ENCODE measurements around the gene SPRED3. TPM values are rescaled to one million over a fixed set of nuclear protein-coding genes. Genes with fewer than 3 reads are reported as not detected.

Gene SPRED3
- total RNA-seq, 1 experiment from 2014 or later = 5.6 TPM

- intact Hi-C loops (cut with micrococcal nuclease) = no loop called here
- DNase-seq (ENCODE audit: unreplicated experiment) = no peak
- peaks cover 32% of the 10 kb centered on the region for H3K36me3 Mint-ChIP-seq (ENCODE audit: insufficient read depth, unreplicated experiment)
- TF ChIP-seq CTCF (IDR thresholded peaks at IDR 0.05; ENCODE audit: unreplicated experiment) = no peak
- ChIA-PET POLR2A (interaction anchor here (1.4 to 4.0 kb wide), 3 partner anchors 9 to 82 kb away, joined by 3 to 46 read pairs (median 4); partner anchors contain the start of genes C19orf33 and PSMD8), CTCF (no interaction called here)
- H3K9me3 Mint-ChIP-seq (ENCODE audit: unreplicated experiment) = no peaks in the 10 kb centered on the region
- no TSS peak for BruUV-seq (replicated peaks)
- peaks cover 16% of the 10 kb centered on the region for H3K4me1 Mint-ChIP-seq (ENCODE audit: insufficient read depth, unreplicated experiment)
- H3K4me3 Mint-ChIP-seq (ENCODE audit: unreplicated experiment) = no peak overlapping the region
- no peaks in the 10 kb centered on the region for H3K27me3 Mint-ChIP-seq (ENCODE audit: insufficient read depth, unreplicated experiment)
- no peak overlapping the region for H3K27ac Mint-ChIP-seq (ENCODE audit: low read depth, unreplicated experiment)
These were observed 2.1 kb upstream of the SPRED3 start for GRCh38 chr19:38386300-38386970.

GRCh38 chr19:38386971-38387549, 1.4 kb upstream of the SPRED3 start:
- Mint-ChIP-seq H3K36me3 (ENCODE audit: insufficient read depth, unreplicated experiment) (peaks cover 26% of the 10 kb centered on the region), H3K4me3 (ENCODE audit: unreplicated experiment) (peak overlapping the region; percentile 86), H3K4me1 (ENCODE audit: insufficient read depth, unreplicated experiment) (peaks cover 16% of the 10 kb centered on the region), H3K9me3 (ENCODE audit: unreplicated experiment) (no peaks in the 10 kb centered on the region), H3K27ac (ENCODE audit: low read depth, unreplicated experiment) (no peak overlapping the region), H3K27me3 (ENCODE audit: insufficient read depth, unreplicated experiment) (no peaks in the 10 kb centered on the region)
- intact Hi-C loops (cut with micrococcal nuclease) = loop anchor here (1.0 kb wide), 1 partner anchor 12 kb away; no protein-coding TSS in a partner anchor
- no peak for DNase-seq (ENCODE audit: unreplicated experiment)
- ChIA-PET CTCF (interaction anchor here (1.6 kb wide), 1 partner anchor 153 kb away, joined by 5 read pairs; no protein-coding TSS in a partner anchor), POLR2A (interaction anchor here (1.2 to 4.0 kb wide), 6 partner anchors 9 to 1004 kb away, joined by 3 to 46 read pairs (median 4); partner anchors contain the start of genes C19orf33, FAM98C, MED29 and MRPS12)
- BruUV-seq (replicated peaks) = no TSS peak
- no peak for TF ChIP-seq CTCF (IDR thresholded peaks at IDR 0.05; ENCODE audit: unreplicated experiment)

- ChIA-PET CTCF (interaction anchor here (0.6 to 1.6 kb wide), 5 partner anchors 89 to 471 kb away, joined by 3 to 5 read pairs (median 4); no protein-coding TSS in a partner anchor), POLR2A (interaction anchor here (0.6 to 4.0 kb wide), 8 partner anchors 10 to 1004 kb away, joined by 3 to 46 read pairs (median 4); partner anchors contain the start of genes C19orf33, FAM98C, MED29 and MRPS12)
- intact Hi-C loops (cut with micrococcal nuclease) = loop anchor here (1.0 to 2.0 kb wide), 2 partner anchors 12 to 51 kb away; no protein-coding TSS in a partner anchor
- Mint-ChIP-seq H3K27me3 (ENCODE audit: insufficient read depth, unreplicated experiment) (no peaks in the 10 kb centered on the region), H3K27ac (ENCODE audit: low read depth, unreplicated experiment) (no peak within 1 kb of the TSS), H3K9me3 (ENCODE audit: unreplicated experiment) (no peaks in the 10 kb centered on the region), H3K4me3 (ENCODE audit: unreplicated experiment) (peak within 1 kb of the TSS; percentile 86), H3K36me3 (ENCODE audit: insufficient read depth, unreplicated experiment) (peaks cover 20% of the 10 kb centered on the region), H3K4me1 (ENCODE audit: insufficient read depth, unreplicated experiment) (peaks cover 16% of the 10 kb centered on the region)
- TF ChIP-seq CTCF (IDR thresholded peaks at IDR 0.05; ENCODE audit: unreplicated experiment) = no peak
- BruUV-seq (replicated peaks) = no TSS peak
- peak; percentile 97 for DNase-seq (ENCODE audit: unreplicated experiment)
These were observed 748 bp upstream of the SPRED3 start, which contains the start of gene GGN for GRCh38 chr19:38387550-38388348. Gene GGN, minus strand, starts transcription at chr19:38388034. Its CDS starts 773 bp downstream, at chr19:38387261.

All from MCF 10A (cell line).